ENCODE measurements around the gene TADA2B. TPM values are rescaled to one million over a fixed set of nuclear protein-coding genes. Genes with fewer than 3 reads are reported as not detected.

Gene TADA2B
- total RNA-seq, 2 donors from 2014 or later = 21.5 to 24.2 TPM

DNA sequence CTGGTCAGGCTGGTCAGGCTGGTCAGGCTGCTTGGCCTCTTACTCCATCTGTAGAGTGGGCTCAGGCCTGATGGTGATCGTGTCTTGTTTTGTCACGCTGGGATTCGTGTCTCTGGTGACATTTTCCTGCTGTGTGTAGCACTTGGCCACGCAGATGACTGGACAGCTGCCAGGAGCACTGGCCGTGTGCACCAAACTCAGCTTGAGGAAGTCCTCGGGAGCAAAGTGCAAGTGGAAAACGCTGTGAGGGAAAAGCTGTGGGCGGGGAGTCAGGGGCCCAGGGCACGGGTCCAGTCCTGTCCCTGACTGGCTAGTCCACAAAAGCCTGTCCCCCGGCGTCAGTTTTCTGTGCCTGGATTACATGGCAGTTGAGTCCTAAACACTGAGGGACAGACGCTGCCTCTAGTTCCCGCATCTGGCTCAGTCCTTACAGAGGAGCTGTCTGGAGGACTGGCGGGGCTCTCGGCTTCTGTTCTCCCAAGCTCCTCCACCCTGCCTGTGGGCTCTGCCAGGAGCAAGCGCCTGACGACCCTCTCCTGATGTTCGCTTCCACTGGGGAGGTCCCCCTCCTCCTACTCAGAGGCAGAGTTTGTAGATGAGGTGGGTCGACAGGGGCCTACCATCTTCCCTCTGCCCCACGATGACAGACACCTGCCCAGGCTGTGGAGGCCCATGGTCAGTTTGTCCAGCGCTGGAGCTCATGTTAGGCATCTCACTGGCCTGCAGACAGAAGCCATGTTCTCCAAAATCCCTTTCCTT lies 60.6 kb downstream of the TADA2B start:
- peaks cover 8 to 21% of the 10 kb centered on the region in 2 donors for H3K4me1 ChIP-seq (ENCODE audit: control insufficient read depth in 1 of 2, low read depth in 2 of 2)
- peak overlapping the region; percentile 78 to 83 for H3K27ac ChIP-seq
- H3K27me3 ChIP-seq (replicated peaks; ENCODE audit: insufficient read depth) = no peaks in the 10 kb centered on the region
- peak overlapping the region; percentile 82 for H3K4me3 ChIP-seq
- DNase-seq (ENCODE audit: low spot score) = peak; percentile 39
- peak; percentile 4 for ATAC-seq (ENCODE audit: insufficient number of reproducible peaks, low FRiP score, low read depth)
- no peaks in the 10 kb centered on the region for H3K36me3 ChIP-seq
- TF ChIP-seq, protein P1, sequence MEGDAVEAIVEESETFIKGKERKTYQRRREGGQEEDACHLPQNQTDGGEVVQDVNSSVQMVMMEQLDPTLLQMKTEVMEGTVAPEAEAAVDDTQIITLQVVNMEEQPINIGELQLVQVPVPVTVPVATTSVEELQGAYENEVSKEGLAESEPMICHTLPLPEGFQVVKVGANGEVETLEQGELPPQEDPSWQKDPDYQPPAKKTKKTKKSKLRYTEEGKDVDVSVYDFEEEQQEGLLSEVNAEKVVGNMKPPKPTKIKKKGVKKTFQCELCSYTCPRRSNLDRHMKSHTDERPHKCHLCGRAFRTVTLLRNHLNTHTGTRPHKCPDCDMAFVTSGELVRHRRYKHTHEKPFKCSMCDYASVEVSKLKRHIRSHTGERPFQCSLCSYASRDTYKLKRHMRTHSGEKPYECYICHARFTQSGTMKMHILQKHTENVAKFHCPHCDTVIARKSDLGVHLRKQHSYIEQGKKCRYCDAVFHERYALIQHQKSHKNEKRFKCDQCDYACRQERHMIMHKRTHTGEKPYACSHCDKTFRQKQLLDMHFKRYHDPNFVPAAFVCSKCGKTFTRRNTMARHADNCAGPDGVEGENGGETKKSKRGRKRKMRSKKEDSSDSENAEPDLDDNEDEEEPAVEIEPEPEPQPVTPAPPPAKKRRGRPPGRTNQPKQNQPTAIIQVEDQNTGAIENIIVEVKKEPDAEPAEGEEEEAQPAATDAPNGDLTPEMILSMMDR (IDR thresholded peaks at IDR 0.05) = no peak
- no peaks in the 10 kb centered on the region for H3K9me3 ChIP-seq

- Histone ChIP-seq H3K9me3 (no peaks in the 10 kb centered on the region), H3K4me1 (ENCODE audit: control insufficient read depth in 1 of 2, low read depth in 2 of 2) (peaks cover 8 to 21% of the 10 kb centered on the region in 2 donors), H3K36me3 (no peaks in the 10 kb centered on the region), H3K27me3 (replicated peaks; ENCODE audit: insufficient read depth) (no peaks in the 10 kb centered on the region), H3K4me3 (no peak overlapping the region), H3K27ac (peak overlapping the region; percentile 78 to 83)
- ATAC-seq (ENCODE audit: insufficient number of reproducible peaks, low FRiP score, low read depth) (no peak), DNase-seq (ENCODE audit: low spot score) (no peak)
- TF ChIP-seq, protein P1 (IDR thresholded peaks at IDR 0.05) = no peak
Measured at GRCh38 chr4:7104366-7105031, 61.3 kb downstream of the TADA2B start.

- no peak for ATAC-seq (ENCODE audit: insufficient number of reproducible peaks, low FRiP score, low read depth)
- Histone ChIP-seq H3K27me3 (replicated peaks; ENCODE audit: insufficient read depth) (no peaks in the 10 kb centered on the region), H3K9me3 (no peaks in the 10 kb centered on the region), H3K36me3 (no peaks in the 10 kb centered on the region), H3K27ac (no peak overlapping the region), H3K4me1 (ENCODE audit: control insufficient read depth in 1 of 2, low read depth in 2 of 2) (peaks cover 8 to 21% of the 10 kb centered on the region in 2 donors), H3K4me3 (no peak overlapping the region)
- TF ChIP-seq, protein P1 (IDR thresholded peaks at IDR 0.05) = no peak
- DNase-seq (ENCODE audit: low spot score) = no peak
Measured at GRCh38 chr4:7105276-7105675, 62.1 kb downstream of the TADA2B start.

DNA sequence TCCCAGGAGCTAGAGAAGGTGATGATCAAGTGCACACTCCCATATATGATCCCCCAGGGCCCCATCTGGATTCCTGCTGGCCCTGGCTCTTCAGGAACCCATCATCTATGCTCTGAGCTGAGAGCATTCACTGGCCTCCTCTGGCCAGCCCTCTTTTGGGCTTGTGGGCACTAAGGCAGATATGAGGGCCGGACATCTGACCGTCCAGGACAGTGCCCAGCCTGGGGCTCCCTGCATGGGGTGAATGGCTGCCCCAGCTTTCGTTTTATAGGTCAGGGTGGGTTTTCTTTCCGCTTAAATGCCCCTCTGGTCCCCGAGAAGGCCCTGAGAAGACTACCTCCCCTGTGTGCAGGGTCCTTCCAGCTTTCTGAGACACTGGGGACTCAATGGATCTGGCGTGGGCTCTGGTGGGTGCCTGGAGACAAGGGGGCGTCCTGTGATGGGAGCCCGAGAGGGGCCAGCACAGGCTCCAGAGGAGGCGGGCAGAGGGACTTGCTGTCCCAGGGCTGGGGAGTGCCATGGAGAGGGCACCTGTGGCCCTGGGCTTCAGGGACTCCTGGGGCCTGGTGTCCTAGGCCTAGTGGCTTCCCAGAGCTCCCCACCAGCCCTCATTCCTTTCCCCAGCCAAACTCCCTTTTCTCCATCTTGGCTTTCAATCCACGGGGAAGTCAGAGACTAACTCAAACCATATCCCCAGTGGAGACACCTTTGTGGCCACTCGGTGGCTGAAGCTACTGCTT lies 64.2 kb downstream of the TADA2B start:
- H3K4me3 ChIP-seq = no peak overlapping the region

More for the DNA sequence above, 64.2 kb downstream of the TADA2B start:
- Histone ChIP-seq H3K36me3 (no peaks in the 10 kb centered on the region), H3K4me1 (ENCODE audit: control insufficient read depth in 1 of 2, low read depth in 2 of 2) (peaks cover 5 to 14% of the 10 kb centered on the region in 2 donors), H3K27me3 (replicated peaks; ENCODE audit: insufficient read depth) (no peaks in the 10 kb centered on the region), H3K27ac (no peak overlapping the region), H3K9me3 (no peaks in the 10 kb centered on the region)
- ATAC-seq (ENCODE audit: insufficient number of reproducible peaks, low FRiP score, low read depth) (no peak), DNase-seq (ENCODE audit: low spot score) (no peak)
- TF ChIP-seq, protein P1 (IDR thresholded peaks at IDR 0.05) = no peak

Other genes with a start within 250 kb of the TADA2B start
- gene TBC1D14, start 133.5 kb upstream of the TADA2B start, total RNA-seq = 10 to 100 TPM; 46.7 to 49.9 TPM
- 10 to 100 TPM; 26.7 to 40.1 TPM for gene GRPEL1, start 24.7 kb downstream of the TADA2B start, total RNA-seq
- gene SORCS2, start 149.2 kb downstream of the TADA2B start, total RNA-seq = under 1 TPM; 0.68 to 0.92 TPM

Measured in thoracic aorta (tissue), 2 donors.